Smooth muscle cell (in vitro differentiated cells): ENCODE measurements around the gene IL32. TPM values are rescaled to one million over a fixed set of nuclear protein-coding genes. Genes with fewer than 3 reads are reported as not detected.

ENCODE experiments used
- DNase-seq: peaks from one replicate; lab custom pipeline; 2025; ENCODE audit not compliant: unreplicated experiment; lab: John Stamatoyannopoulos, UW
- H2AFZ ChIP-seq: fragments of 200-600 bp; sonication (generic); 2 replicates; pipeline ENCODE4 v1.6.0; 2016; ENCODE audit warnings: antibody characterized with exemption, low read depth, mild to moderate bottlenecking
- H3F3A ChIP-seq: fragments of 200-600 bp; sonication (generic); 2 replicates; pipeline ENCODE4 v1.6.0; 2017; ENCODE audit warnings: antibody characterized with exemption, low read depth
- H3K27ac ChIP-seq: fragments of 200-600 bp; sonication (generic); 2 replicates; pipeline ENCODE4 v1.5.1; 2016; ENCODE audit warnings: low read depth, mild to moderate bottlenecking
- H3K27me3 ChIP-seq: fragments of 200-600 bp; sonication (generic); 2 replicates; pipeline ENCODE4 v1.6.1; 2016; ENCODE audit warnings: low read depth, mild to moderate bottlenecking
- H3K36me3 ChIP-seq: fragments of 200-600 bp; sonication (generic); 2 replicates; pipeline ENCODE4 v1.5.1; 2016; ENCODE audit warnings: low read depth
- H3K4me1 ChIP-seq: fragments of 200-600 bp; sonication (generic); 2 replicates; pipeline ENCODE4 v1.5.1; 2016; ENCODE audit warnings: low read depth
- H3K4me2 ChIP-seq: fragments of 200-600 bp; sonication (generic); 2 replicates; pipeline ENCODE4 v1.6.0; 2016; ENCODE audit warnings: mild to moderate bottlenecking
- H3K4me3 ChIP-seq: fragments of 200-600 bp; sonication (generic); 2 replicates; pipeline ENCODE4 v1.5.1; 2016; ENCODE audit warnings: mild to moderate bottlenecking
- H3K79me2 ChIP-seq: fragments of 200-600 bp; sonication (generic); 2 replicates; pipeline ENCODE4 v1.6.0; 2016; ENCODE audit warnings: low read depth, mild to moderate bottlenecking
- H3K9ac ChIP-seq: fragments of 200-600 bp; sonication (generic); 2 replicates; pipeline ENCODE4 v1.6.0; 2016; ENCODE audit warnings: low read depth
- H3K9me3 ChIP-seq: fragments of 200-600 bp; sonication (generic); replicated peaks from 2 replicates; pipeline ENCODE4 v1.5.1; 2016; ENCODE audit warnings: low read depth
- H4K20me1 ChIP-seq: fragments of 200-600 bp; sonication (generic); 2 replicates; pipeline ENCODE4 v1.6.0; 2016; ENCODE audit warnings: low read depth
- CTCF ChIP-seq: fragments of 200-600 bp; sonication (generic); IDR thresholded peaks from 2 replicates; pipeline ENCODE4 v1.5.1; 2017; ENCODE audit warnings: borderline replicate concordance, mild to moderate bottlenecking, antibody characterized with exemption; ENCODE audit not compliant: insufficient read depth, poor library complexity, severe bottlenecking
- WGBS: methylation state at CpG from one replicate; pipeline ENCODE4 v1.1.7; 2016; ENCODE audit warnings: low lambda C conversion rate; 5-methylcytosine and 5-hydroxymethylcytosine counted together
- polyA plus RNA-seq: library from polyadenylated mRNA; unstranded; fragments of >200 nt; fragmentation: Nextera tagmentation; extraction: Ambion mirVana; gene quantifications from 2 replicates; pipeline ENCODE4 v1.2.1, GENCODE V29; 2016
- total RNA-seq: library from RNA; depleted of rRNA; stranded (reverse); fragments of >200 nt; gene quantifications from 2 replicates; pipeline ENCODE4 v1.2.3, GENCODE V29; 2014

Gene IL32
- total and polyA plus RNA-seq, 2 experiments from 2014 or later: 26.3 to 27.7 TPM

- Histone ChIP-seq H4K20me1 (peaks cover 75% of the 10 kb centered on the region), H2AFZ (no peak overlapping the region), H3K79me2 (no peaks in the 10 kb centered on the region), H3K9me3 (no peaks in the 10 kb centered on the region), H3K36me3 (no peaks in the 10 kb centered on the region), H3K4me3 (no peak overlapping the region), H3K4me2 (no peak overlapping the region), H3K27ac (no peak overlapping the region), H3K9ac (no peak overlapping the region), H3K27me3 (no peaks in the 10 kb centered on the region), H3F3A (no peaks in the 10 kb centered on the region), H3K4me1 (peaks cover 17% of the 10 kb centered on the region)
- no peak for DNase-seq
- no peak for TF ChIP-seq CTCF
- WGBS: 97% methylated on average over 18 of the region's 18 CpGs
Observed at GRCh38 chr16:3025032-3026002, 40.1 kb upstream of the IL32 start.

- DNase-seq: no peak
- WGBS: 93% methylated on average over 8 of the region's 8 CpGs
- H3K79me2 ChIP-seq: no peaks in the 10 kb centered on the region
- no peaks in the 10 kb centered on the region for H3F3A ChIP-seq
- H4K20me1 ChIP-seq: peaks cover 76% of the 10 kb centered on the region
- H3K9ac ChIP-seq: no peak overlapping the region
- no peaks in the 10 kb centered on the region for H3K9me3 ChIP-seq
- H3K4me2 ChIP-seq: no peak overlapping the region
- no peak overlapping the region for H2AFZ ChIP-seq
- no peak overlapping the region for H3K27ac ChIP-seq
- no peak for TF ChIP-seq CTCF
- peaks cover 17% of the 10 kb centered on the region for H3K4me1 ChIP-seq
- no peaks in the 10 kb centered on the region for H3K36me3 ChIP-seq
- peaks cover 2% of the 10 kb centered on the region for H3K27me3 ChIP-seq
- no peak overlapping the region for H3K4me3 ChIP-seq
Observed at GRCh38 chr16:3026003-3026378, 39.4 kb upstream of the IL32 start.

GRCh38 chr16:3026609-3027488 lies 38.6 kb upstream of the IL32 start:
- Histone ChIP-seq H3K36me3 (no peaks in the 10 kb centered on the region), H3K4me3 (no peak overlapping the region), H3K79me2 (no peaks in the 10 kb centered on the region), H3K9ac (no peak overlapping the region), H3K27ac (no peak overlapping the region), H3K27me3 (peaks cover 5% of the 10 kb centered on the region), H3K9me3 (no peaks in the 10 kb centered on the region), H3F3A (no peaks in the 10 kb centered on the region), H3K4me1 (peaks cover 21% of the 10 kb centered on the region), H2AFZ (no peak overlapping the region), H4K20me1 (peaks cover 74% of the 10 kb centered on the region), H3K4me2 (peak overlapping the region; percentile 67)
- TF ChIP-seq CTCF: no peak
- DNase-seq: no peak
- WGBS: 99% methylated on average over 24 of the region's 24 CpGs
